PFSK-1 (cell line): ENCODE data around the gene MEST.

Experiments used
- FOXP2 ChIP-seq: optimal IDR thresholded peaks from 2 replicates; pipeline ENCODE3; 2011; ENCODE audit warnings: borderline replicate concordance, control low read depth, inconsistent platforms; ENCODE audit not compliant: insufficient read depth; ENCODE audit errors: extremely low read length, extremely low read depth
- POLR2AphosphoS5 ChIP-seq: IDR thresholded peaks from 2 replicates; pipeline ENCODE4 v1.6.1; 2012; ENCODE audit warnings: low read depth, mild to moderate bottlenecking, control low read depth, low read length, moderate library complexity
- REST ChIP-seq, 2 experiments: IDR thresholded peaks; 2 replicates each; pipeline versions ENCODE4 v1.6.1 to v1.8.0; 2011 to 2012; ENCODE audit warnings: low read depth in 2 of 2, low read length in 2 of 2, control low read depth in 1 of 2, inconsistent platforms in 1 of 2, mild to moderate bottlenecking in 1 of 2, moderate library complexity in 1 of 2; ENCODE audit not compliant: insufficient read depth in 1 of 2
- SIN3A ChIP-seq: IDR thresholded peaks from 2 replicates; pipeline ENCODE4 v1.6.1; 2012; ENCODE audit warnings: mild to moderate bottlenecking, low read length, moderate library complexity, borderline replicate concordance; ENCODE audit not compliant: insufficient read depth
- TAF1 ChIP-seq: IDR thresholded peaks from 2 replicates; pipeline ENCODE4 v1.6.1; 2012; ENCODE audit warnings: low read length, control low read depth, borderline replicate concordance; ENCODE audit not compliant: insufficient read depth

The MEST gene

GRCh38 chr7:130500910-130501309 is 9.0 kb downstream of the MEST start:
- TF ChIP-seq SIN3A: no peak
- no peak for TF ChIP-seq FOXP2
- TF ChIP-seq REST (IDR thresholded peaks at IDR 0.05; ENCODE audit: insufficient read depth in 1 of 2, low read depth in 2 of 2, low read length in 2 of 2): no peak
- no peak for TF ChIP-seq POLR2AphosphoS5
- no peak for TF ChIP-seq TAF1

GRCh38 chr7:130505753-130506152 is 13.9 kb downstream of the MEST start:
- TF ChIP-seq SIN3A: no peak
- no peak for TF ChIP-seq POLR2AphosphoS5
- TF ChIP-seq FOXP2: no peak
- TF ChIP-seq REST (IDR thresholded peaks at IDR 0.05; ENCODE audit: insufficient read depth in 1 of 2, low read depth in 2 of 2, low read length in 2 of 2): no peak
- no peak for TF ChIP-seq TAF1

- TF ChIP-seq SIN3A (no peak), FOXP2 (no peak)
These were observed 14.5 kb downstream of the MEST start for GRCh38 chr7:130506358-130506757.

GRCh38 chr7:130513447-130513846 is 21.6 kb downstream of the MEST start:
- TF ChIP-seq POLR2AphosphoS5: no peak

GRCh38 chr7:130515315-130516040 is 23.6 kb downstream of the MEST start:
- no peak for TF ChIP-seq SIN3A
- TF ChIP-seq FOXP2: no peak
- TF ChIP-seq POLR2AphosphoS5: no peak
- no peak for TF ChIP-seq TAF1
- no peak for TF ChIP-seq REST (IDR thresholded peaks at IDR 0.05; ENCODE audit: insufficient read depth in 1 of 2, low read depth in 2 of 2, low read length in 2 of 2)

GRCh38 chr7:130521258-130521951 is 29.5 kb downstream of the MEST start:
- no peak for TF ChIP-seq SIN3A
- TF ChIP-seq FOXP2: no peak
- TF ChIP-seq TAF1: no peak
